ENCODE results near the gene GNL3. TPM values are rescaled to one million over a fixed set of nuclear protein-coding genes. Genes with fewer than 3 reads are reported as not detected.
A peak's percentile ranks its signal among the peaks of the same experiment; 100 is the strongest.
"Not testable (repeated sequence)": the region's sequence is repeated elsewhere in the genome, so short reads cannot be mapped to it uniquely, and the experiment has no call there.

GNL3 gene, protein sequence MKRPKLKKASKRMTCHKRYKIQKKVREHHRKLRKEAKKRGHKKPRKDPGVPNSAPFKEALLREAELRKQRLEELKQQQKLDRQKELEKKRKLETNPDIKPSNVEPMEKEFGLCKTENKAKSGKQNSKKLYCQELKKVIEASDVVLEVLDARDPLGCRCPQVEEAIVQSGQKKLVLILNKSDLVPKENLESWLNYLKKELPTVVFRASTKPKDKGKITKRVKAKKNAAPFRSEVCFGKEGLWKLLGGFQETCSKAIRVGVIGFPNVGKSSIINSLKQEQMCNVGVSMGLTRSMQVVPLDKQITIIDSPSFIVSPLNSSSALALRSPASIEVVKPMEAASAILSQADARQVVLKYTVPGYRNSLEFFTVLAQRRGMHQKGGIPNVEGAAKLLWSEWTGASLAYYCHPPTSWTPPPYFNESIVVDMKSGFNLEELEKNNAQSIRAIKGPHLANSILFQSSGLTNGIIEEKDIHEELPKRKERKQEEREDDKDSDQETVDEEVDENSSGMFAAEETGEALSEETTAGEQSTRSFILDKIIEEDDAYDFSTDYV
- total RNA-seq (2014; rRNA removed; shearing (Covaris generic)), result 148 and 237 TPM in 2 replicates

DNA sequence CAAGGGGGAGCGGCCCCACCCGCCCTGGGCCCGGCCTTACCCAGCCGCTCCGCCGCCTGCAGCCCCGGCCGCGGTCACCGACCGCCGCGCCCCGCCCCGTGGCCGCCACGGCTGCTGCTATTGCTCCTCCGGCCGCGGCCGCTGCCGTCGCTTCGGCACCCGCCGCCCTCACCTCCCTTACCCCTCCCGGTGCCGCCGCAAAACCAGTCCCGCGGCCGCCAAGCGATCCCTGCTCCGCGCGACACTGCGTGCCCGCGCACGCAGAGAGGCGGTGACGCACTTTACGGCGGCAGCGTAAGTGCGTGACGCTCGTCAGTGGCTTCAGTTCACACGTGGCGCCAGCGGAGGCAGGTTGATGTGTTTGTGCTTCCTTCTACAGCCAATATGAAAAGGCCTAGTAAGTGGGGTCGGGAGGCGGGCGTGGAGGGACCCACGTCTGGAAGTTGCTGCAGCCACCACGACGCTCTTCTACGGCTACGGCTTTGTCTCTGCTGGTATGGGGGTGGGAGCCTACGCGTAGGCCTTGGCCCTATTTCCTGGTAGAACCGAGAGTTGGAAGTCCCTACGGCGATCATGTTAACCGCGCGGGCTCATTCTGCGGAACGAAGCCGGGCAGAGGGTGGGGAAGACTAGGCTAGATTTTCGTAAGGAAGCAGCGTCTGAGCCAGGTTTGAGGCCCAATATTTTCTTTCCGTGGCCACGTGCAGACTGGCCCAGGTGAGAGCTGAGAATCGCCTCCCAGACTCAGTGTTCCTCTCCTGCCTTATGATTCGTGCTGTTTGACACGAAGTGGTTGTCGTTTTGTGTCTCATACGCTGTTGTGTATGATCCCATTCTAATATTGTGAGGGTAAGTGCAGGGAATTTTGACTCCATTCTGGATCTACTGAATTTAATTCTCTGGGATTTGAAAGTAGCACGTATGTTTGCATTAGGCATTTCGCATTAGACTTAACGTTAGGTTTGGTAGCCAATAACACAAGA, at the start of gene GNL3, which contains the start of gene PBRM1:
TSS of gene GNL3 (plus strand) at position 324 of the 983 bp plus-strand sequence. CDS start at position 385, 61 bp downstream.
TSS of gene PBRM1 (minus strand) at position 205 of the 983 bp plus-strand sequence.
- Histone ChIP-seq H3K27me3 (ENCODE audit: control insufficient read depth, insufficient read depth, low read length) (no peaks in the 10 kb centered on the region), H3K36me3 (replicated peaks; ENCODE audit: control insufficient read depth, insufficient read depth, low read length) (peaks cover 39% of the 10 kb centered on the region), H3K4me3 (ENCODE audit: insufficient read depth, low read depth, low read length) (peak within 1 kb of the TSS; percentile 87)
- DNase-seq, result peak; percentile 96

DNA sequence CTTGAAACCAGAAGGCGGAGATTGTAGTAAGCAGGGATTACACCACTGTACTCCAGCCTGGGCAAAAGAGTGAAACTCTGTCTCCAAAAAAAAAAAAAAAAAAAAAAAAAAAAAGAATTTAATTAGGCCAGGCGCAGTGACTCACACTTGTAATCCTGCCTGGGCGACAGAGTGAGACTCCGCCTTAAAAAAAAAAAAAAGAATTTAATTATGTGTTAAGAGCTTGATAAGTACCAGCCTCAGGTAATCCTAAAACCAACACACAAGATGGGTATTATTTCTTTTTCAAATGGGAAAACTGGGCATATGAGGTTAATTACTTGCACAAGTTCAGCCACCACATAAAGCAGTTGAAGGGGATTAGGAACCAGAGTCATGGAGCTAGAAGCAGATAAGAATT, 49.2 kb upstream of the GNL3 start:
- Histone ChIP-seq H3K4me3 (ENCODE audit: insufficient read depth, low read depth, low read length) (no peak overlapping the region), H3K36me3 (replicated peaks; ENCODE audit: control insufficient read depth, insufficient read depth, low read length) (peaks cover 7% of the 10 kb centered on the region), H3K27me3 (ENCODE audit: control insufficient read depth, insufficient read depth, low read length) (no peaks in the 10 kb centered on the region)
- no peak for DNase-seq

DNA sequence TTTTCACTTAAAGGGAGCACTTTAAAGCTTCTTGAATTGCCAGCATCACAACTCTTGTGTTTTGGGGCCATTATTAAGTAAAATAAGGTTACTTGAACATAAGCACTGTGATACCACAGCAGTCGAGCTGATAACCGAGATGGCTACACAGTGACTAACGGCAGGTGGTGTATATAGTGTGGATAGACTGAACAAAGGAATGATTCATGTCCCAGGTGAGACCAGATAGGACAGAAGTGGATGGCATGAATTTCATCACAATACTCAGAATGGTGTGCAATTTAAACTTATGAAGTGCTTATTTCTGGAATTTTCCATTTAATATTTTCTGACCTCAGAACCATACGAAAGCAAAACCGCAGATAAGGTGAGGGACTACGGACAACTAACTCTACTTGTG, 40.3 kb upstream of the GNL3 start:
- no peaks in the 10 kb centered on the region for H3K27me3 ChIP-seq (ENCODE audit: control insufficient read depth, insufficient read depth, low read length)
- no peak overlapping the region for H3K4me3 ChIP-seq (ENCODE audit: insufficient read depth, low read depth, low read length)
- DNase-seq, result no peak
- H3K36me3 ChIP-seq (replicated peaks; ENCODE audit: control insufficient read depth, insufficient read depth, low read length), result peaks cover 3% of the 10 kb centered on the region

DNA sequence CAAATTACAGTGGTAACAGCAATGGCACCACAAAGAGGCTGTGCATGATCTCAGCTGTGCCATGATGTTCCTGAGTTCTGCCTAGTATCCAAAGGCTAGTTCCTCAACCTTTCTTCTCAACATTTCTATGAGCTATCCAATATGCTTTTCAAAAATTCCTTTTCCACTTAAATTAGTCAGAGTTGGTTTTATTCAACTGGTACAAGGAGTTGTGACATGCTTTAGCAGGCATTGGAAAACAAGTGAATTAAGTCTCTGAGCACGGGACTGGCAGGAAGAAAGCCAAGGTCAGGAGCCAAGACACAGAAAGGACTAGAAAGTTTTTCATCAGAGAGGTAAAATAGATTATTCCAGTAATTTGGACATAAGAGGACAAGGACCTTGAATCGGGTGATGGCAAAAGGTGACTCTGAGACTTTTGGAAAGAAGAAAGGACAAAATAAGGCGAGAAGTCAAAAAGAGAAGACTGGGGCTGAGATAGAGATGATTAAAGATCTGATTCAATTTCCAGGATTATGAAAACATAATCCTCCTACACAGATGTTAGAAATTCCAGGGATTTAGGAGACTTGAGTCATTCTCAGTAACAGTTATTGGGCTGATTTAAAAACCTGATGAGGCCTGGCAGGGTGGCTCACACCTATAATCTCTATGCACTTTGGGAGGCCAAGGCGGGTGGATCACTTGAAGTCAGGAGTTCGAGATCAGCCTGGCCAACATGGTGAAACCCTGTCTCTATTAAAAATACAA, 36.2 kb upstream of the GNL3 start:
- no peaks in the 10 kb centered on the region for H3K27me3 ChIP-seq (ENCODE audit: control insufficient read depth, insufficient read depth, low read length)
- peaks cover 5% of the 10 kb centered on the region for H3K36me3 ChIP-seq (replicated peaks; ENCODE audit: control insufficient read depth, insufficient read depth, low read length)
- no peak overlapping the region for H3K4me3 ChIP-seq (ENCODE audit: insufficient read depth, low read depth, low read length)
- DNase-seq, result no peak

DNA sequence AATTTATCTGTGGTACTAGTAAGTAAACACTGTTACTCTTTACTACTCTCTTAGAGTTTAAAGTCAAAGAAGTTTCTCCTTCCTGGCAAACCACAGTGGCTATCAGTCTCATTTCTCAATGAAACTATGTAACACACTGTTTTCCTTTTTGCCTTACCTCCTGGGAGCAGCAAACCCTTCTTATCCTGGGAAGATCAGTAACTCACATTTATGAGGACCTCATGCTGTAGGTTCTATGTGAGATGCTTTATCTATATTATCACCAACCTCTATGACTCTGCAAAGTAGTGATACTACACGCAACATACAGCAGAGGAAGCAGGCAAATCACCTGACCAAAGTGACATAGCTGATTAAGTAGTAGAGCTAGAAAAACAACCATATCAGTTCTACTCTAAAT, 35.4 kb upstream of the GNL3 start:
- peaks cover 5% of the 10 kb centered on the region for H3K36me3 ChIP-seq (replicated peaks; ENCODE audit: control insufficient read depth, insufficient read depth, low read length)

DNA sequence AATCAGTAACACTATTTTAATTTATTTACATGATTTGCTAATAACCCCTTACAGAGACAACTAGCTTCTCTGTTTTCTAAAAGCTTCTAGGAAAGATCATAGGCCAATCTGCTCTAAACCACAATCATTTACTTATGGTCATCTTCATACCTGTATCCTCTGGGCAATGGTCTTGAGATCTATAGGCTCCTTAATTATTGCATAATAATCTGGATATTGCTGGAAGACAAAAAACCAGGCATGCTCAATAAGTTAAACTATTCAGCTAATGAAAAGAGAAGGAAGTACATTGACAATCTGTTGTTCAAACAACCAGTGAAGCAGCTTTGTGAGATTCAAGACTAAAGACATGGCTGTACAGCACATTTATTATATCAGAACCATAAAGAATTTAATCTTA, 34.2 kb upstream of the GNL3 start:
- peaks cover 5% of the 10 kb centered on the region; the same call in 1 of the 2 replicates for H3K36me3 ChIP-seq (replicated peaks; ENCODE audit: control insufficient read depth, insufficient read depth, low read length)
- no peaks in the 10 kb centered on the region for H3K27me3 ChIP-seq (ENCODE audit: control insufficient read depth, insufficient read depth, low read length)
- no peak overlapping the region for H3K4me3 ChIP-seq (ENCODE audit: insufficient read depth, low read depth, low read length)
- no peak for DNase-seq

More for the DNA sequence above, 35.4 kb upstream of the GNL3 start:
- DNase-seq, result no peak
- Histone ChIP-seq H3K27me3 (ENCODE audit: control insufficient read depth, insufficient read depth, low read length) (no peaks in the 10 kb centered on the region), H3K4me3 (ENCODE audit: insufficient read depth, low read depth, low read length) (no peak overlapping the region)

DNA sequence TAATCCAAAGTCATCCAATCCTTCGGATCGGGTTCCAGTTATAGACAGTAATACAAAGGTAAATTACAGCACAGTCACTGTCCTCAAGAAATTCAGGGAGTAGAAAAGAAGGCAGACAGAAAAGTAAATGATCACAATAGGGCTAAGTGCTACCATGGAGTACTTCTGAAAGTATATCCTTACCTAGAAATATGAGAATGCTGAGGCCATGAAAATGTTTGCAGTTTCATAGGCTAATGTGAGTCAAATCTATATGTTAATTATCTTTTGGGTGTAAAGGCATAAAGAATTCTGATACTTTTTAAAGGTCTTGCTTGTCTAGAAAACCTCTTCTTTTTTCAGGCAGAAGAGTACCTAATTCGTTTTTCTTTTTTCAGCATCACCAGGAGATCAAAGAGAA, 29.9 kb upstream of the GNL3 start:
- Histone ChIP-seq H3K36me3 (replicated peaks; ENCODE audit: control insufficient read depth, insufficient read depth, low read length) (peaks cover 7% of the 10 kb centered on the region), H3K4me3 (ENCODE audit: insufficient read depth, low read depth, low read length) (no peak overlapping the region), H3K27me3 (ENCODE audit: control insufficient read depth, insufficient read depth, low read length) (no peaks in the 10 kb centered on the region)
- no peak for DNase-seq

DNA sequence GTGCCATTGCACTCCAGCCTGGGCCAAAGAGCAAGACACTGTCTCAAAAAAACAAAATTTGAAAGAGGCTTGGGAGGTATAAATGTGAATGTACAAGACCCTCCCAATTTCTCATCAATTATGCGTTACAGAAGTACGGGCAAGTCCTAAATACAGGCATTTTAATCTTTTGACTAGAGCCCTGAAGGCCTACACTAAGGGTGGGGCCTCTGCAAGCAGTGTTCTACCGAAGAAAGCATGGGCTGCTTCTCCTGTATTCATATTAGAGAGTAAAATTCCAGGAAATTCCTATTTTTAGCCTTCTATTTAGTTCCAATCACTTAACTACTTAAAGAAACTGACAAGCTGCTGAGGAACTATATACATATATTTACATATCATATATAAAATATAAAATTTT, 25.8 kb upstream of the GNL3 start:
- Histone ChIP-seq H3K27me3 (ENCODE audit: control insufficient read depth, insufficient read depth, low read length) (no peaks in the 10 kb centered on the region), H3K4me3 (ENCODE audit: insufficient read depth, low read depth, low read length) (no peak overlapping the region), H3K36me3 (replicated peaks; ENCODE audit: control insufficient read depth, insufficient read depth, low read length) (peaks cover 8% of the 10 kb centered on the region)
- no peak for DNase-seq

DNA sequence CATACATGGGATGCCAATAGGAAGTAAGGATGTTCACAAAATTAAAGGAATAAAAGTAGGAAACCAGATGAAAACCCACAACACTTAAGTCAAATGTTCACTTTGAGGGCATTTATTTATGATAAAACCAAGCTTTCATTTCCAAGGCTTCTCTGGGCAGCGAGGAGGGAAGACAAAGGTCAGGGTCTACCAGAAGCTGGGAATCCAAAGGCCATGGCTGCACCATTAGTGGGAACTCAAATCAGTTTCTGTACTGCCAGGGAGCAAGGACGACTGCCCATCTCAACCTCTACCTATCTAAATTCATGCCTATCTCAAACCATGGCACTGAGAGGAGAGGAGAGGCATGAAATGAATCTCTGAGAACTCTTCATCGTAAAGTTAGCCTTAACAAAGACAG, 22.7 kb upstream of the GNL3 start:
- Histone ChIP-seq H3K27me3 (ENCODE audit: control insufficient read depth, insufficient read depth, low read length) (no peaks in the 10 kb centered on the region), H3K4me3 (ENCODE audit: insufficient read depth, low read depth, low read length) (no peak overlapping the region), H3K36me3 (replicated peaks; ENCODE audit: control insufficient read depth, insufficient read depth, low read length) (peaks cover 8% of the 10 kb centered on the region)
- DNase-seq, result no peak

DNA sequence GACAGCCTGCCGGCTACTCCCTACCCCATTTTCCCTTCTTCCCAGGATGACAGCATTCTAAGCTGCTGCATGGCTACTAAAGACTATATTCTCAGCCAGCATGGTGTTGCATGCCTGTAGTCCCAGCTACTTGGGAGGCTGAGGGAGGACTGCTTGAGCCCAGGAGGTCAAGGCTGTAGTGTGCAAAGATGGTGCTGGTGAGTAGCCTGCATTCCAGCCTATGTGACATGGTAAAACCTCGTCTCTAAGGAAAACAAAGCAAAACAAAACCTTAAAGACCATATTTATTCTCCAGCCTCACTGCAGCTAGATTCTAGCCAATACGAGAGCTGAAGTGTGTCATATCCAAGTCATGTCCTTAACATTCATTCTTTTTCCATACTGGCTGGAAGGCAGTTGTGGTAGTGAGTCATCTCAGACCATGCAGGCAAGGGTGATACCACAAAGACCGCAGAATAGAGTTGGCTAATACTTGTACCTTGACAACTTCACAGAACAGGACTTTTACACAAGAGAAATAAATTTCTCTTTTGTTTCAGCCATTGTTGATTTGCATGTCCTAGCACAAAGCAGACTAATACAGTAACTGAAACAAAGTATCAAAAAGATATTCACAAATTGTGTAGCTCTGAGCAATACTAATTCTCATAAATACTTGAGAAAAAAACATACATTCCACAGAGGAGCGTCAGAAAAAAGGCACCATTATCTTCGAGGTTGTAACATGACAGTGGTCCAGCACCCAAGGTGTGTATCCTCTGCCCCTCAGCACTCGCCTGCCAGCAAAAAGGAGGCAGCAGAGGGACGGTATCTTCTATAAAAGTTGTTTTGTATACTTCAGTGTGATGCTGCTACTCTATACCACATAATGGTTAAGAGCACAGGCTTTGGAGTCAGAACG, 15.0 kb upstream of the GNL3 start:
- no peaks in the 10 kb centered on the region for H3K27me3 ChIP-seq (ENCODE audit: control insufficient read depth, insufficient read depth, low read length)
- peaks cover 4% of the 10 kb centered on the region for H3K36me3 ChIP-seq (replicated peaks; ENCODE audit: control insufficient read depth, insufficient read depth, low read length)
- H3K4me3 ChIP-seq (ENCODE audit: insufficient read depth, low read depth, low read length), result no peak overlapping the region
- DNase-seq, result no peak

DNA sequence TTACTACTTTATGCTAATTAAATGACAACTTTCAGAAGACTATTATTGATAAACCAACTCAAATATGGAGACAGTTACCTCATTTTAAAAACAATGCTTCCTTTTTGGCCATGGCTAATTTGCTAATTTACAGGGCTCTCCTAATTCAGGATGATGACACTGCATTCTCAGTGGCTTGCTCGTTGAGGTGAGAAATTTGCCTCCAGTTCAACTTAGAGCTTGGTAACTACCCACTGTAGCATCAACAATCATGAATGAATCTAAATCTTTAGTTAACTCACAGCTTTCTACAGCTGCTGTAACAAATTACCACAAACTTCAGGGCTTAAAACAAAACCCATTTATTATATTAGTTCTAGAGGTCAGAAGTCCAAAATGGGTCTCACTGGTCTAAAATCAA, 14.2 kb upstream of the GNL3 start:
- no peak for DNase-seq
- Histone ChIP-seq H3K36me3 (replicated peaks; ENCODE audit: control insufficient read depth, insufficient read depth, low read length) (peaks cover 4% of the 10 kb centered on the region), H3K4me3 (ENCODE audit: insufficient read depth, low read depth, low read length) (no peak overlapping the region), H3K27me3 (ENCODE audit: control insufficient read depth, insufficient read depth, low read length) (no peaks in the 10 kb centered on the region)

DNA sequence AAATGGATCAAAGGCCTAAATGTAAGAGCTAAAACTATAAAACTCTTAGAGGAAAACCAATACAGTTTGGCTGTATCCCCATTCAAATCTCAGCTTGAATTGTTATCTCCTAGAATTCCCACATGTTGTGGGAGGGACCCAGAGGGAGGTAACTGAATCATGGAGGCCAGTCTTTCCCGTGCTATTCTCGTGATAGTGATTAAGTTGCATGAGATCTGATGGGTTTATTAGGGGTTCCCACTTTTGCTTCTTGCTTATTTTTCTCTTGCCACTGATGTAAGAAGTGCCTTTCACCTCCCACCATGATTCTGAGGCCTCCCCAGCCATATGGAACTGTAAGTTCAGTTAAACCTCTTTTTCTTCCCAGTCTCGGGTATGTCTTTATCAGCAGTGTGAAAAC, 9.6 kb upstream of the GNL3 start:
- peaks cover 12% of the 10 kb centered on the region for H3K36me3 ChIP-seq (replicated peaks; ENCODE audit: control insufficient read depth, insufficient read depth, low read length)
- not testable (repeated sequence) for DNase-seq; H3K27me3 ChIP-seq (ENCODE audit: control insufficient read depth, insufficient read depth, low read length); H3K4me3 ChIP-seq (ENCODE audit: insufficient read depth, low read depth, low read length)

Data from H7 (cell line).